WTC11 (cell line): Measurements from ENCODE around the gene CCND3. TPM values are rescaled to one million over a fixed set of nuclear protein-coding genes. Genes with fewer than 3 reads are reported as not detected.
A peak's percentile ranks its signal among the peaks of the same experiment; 100 is the strongest.

ENCODE experiments used
- ATAC-seq: fragments of 200-7000 bp; cut with Tn5 transposase; 2 replicates; pipeline ENCODE4 v1.10.0; 2021; ENCODE audit warnings: mild to moderate bottlenecking, moderate library complexity
- CTCF ChIA-PET: fragments of 300-600 bp; sonication (Branson Sonifier 250); formaldehyde crosslinking; loops from one replicate; lab custom pipeline; 2021; ENCODE audit warnings: antibody characterized with exemption; lab: Charles Lee
- POLR2A ChIA-PET: fragments of 350-600 bp; sonication (Branson Sonifier 250); formaldehyde crosslinking; loops from one replicate; lab custom pipeline; 2021; ENCODE audit warnings: antibody characterized with exemption; lab: Charles Lee
- DNase-seq: peaks from one replicate; pipeline ENCODE4 v3.0.0; 2021; ENCODE audit warnings: low spot score
- H3K27ac Mint-ChIP-seq: 2 replicates; pipeline ENCODE4 v1.8.0; 2021; ENCODE audit warnings: mixed read lengths
- H3K27me3 Mint-ChIP-seq: 2 replicates; pipeline ENCODE4 v1.8.0; 2021; ENCODE audit warnings: low read depth, mild to moderate bottlenecking, moderate library complexity, mixed read lengths
- H3K36me3 Mint-ChIP-seq: 2 replicates; pipeline ENCODE4 v1.8.0; 2021; ENCODE audit warnings: mixed read lengths
- H3K4me1 Mint-ChIP-seq: 2 replicates; pipeline ENCODE4 v1.8.0; 2022; ENCODE audit warnings: mixed read lengths
- H3K4me3 Mint-ChIP-seq: 2 replicates; pipeline ENCODE4 v1.8.0; 2021; ENCODE audit warnings: mild to moderate bottlenecking, moderate library complexity, mixed read lengths
- H3K9me3 Mint-ChIP-seq: 2 replicates; pipeline ENCODE4 v1.8.0; 2021; ENCODE audit warnings: mixed read lengths
- ELF4 ChIP-seq: sonication (generic); formaldehyde crosslinking; IDR thresholded peaks from 2 replicates; pipeline ENCODE4 v1.8.1; 2022; ENCODE audit warnings: low read depth, mild to moderate bottlenecking, moderate library complexity, missing genetic modification reagents
- ETV6 ChIP-seq: sonication (generic); formaldehyde crosslinking; IDR thresholded peaks from 2 replicates; pipeline ENCODE4 v1.8.1; 2022; ENCODE audit warnings: mild to moderate bottlenecking, missing genetic modification reagents
- FOXJ3 ChIP-seq: sonication (generic); formaldehyde crosslinking; IDR thresholded peaks from 2 replicates; pipeline ENCODE4 v1.9.0; 2021; ENCODE audit warnings: missing genetic modification reagents, mild to moderate bottlenecking, borderline replicate concordance
- GTF2I ChIP-seq: fragments of 250-450 bp; sonication (Bioruptor Pico); conservative IDR thresholded peaks from 2 replicates; pipeline ENCODE4 v1.4.0; 2021; ENCODE audit warnings: mild to moderate bottlenecking
- MLX ChIP-seq: sonication (generic); formaldehyde crosslinking; IDR thresholded peaks from 2 replicates; pipeline ENCODE4 v1.8.1; 2023; ENCODE audit warnings: mild to moderate bottlenecking, missing genetic modification reagents, moderate library complexity
- SMAD3 ChIP-seq: sonication (generic); formaldehyde crosslinking; IDR thresholded peaks from 2 replicates; pipeline ENCODE4 v1.8.0; 2022; ENCODE audit warnings: missing genetic modification reagents, mild to moderate bottlenecking, borderline replicate concordance
- SOX15 ChIP-seq: fragments of 250-450 bp; sonication (Bioruptor Pico); IDR thresholded peaks from 2 replicates; pipeline ENCODE4 v1.9.0; 2021; ENCODE audit warnings: mild to moderate bottlenecking
- TEAD4 ChIP-seq: sonication (generic); formaldehyde crosslinking; IDR thresholded peaks from 2 replicates; pipeline ENCODE4 v1.8.0; 2022; ENCODE audit warnings: mild to moderate bottlenecking, missing genetic modification reagents
- TP53 ChIP-seq: sonication (generic); formaldehyde crosslinking; IDR thresholded peaks from 2 replicates; pipeline ENCODE4 v1.8.1; 2023; ENCODE audit warnings: mild to moderate bottlenecking, missing genetic modification reagents
- ZNF219 ChIP-seq: sonication (generic); formaldehyde crosslinking; IDR thresholded peaks from 2 replicates; pipeline ENCODE4 v1.8.0; 2023; ENCODE audit warnings: missing genetic modification reagents, mild to moderate bottlenecking, borderline replicate concordance
- ZNF281 ChIP-seq: sonication (generic); formaldehyde crosslinking; IDR thresholded peaks from 2 replicates; pipeline ENCODE4 v1.8.0; 2023; ENCODE audit warnings: mild to moderate bottlenecking, missing genetic modification reagents
- ZNF425 ChIP-seq: fragments of 250-450 bp; sonication (Bioruptor Pico); conservative IDR thresholded peaks from 2 replicates; pipeline ENCODE4 v1.9.0; 2021; ENCODE audit warnings: mild to moderate bottlenecking
- ZNF532 ChIP-seq: fragments of 250-450 bp; sonication (Bioruptor Pico); IDR thresholded peaks from 2 replicates; pipeline ENCODE4 v1.9.0; 2021; ENCODE audit warnings: mild to moderate bottlenecking, borderline replicate concordance
- total RNA-seq: library from RNA; stranded (reverse); gene quantifications from 3 replicates; pipeline ENCODE4 v1.2.3, GENCODE V29; 2021

Gene CCND3
- total RNA-seq, 1 experiment from 2014 or later: 33.6 TPM

- H3K36me3 Mint-ChIP-seq: peaks cover 34% of the 10 kb centered on the region
- no peak; the same call in 1 of the 2 replicates for ATAC-seq
- no peak overlapping the region for H3K4me3 Mint-ChIP-seq
- peaks cover 26% of the 10 kb centered on the region for H3K4me1 Mint-ChIP-seq
- no peaks in the 10 kb centered on the region for H3K9me3 Mint-ChIP-seq
- no peaks in the 10 kb centered on the region for H3K27me3 Mint-ChIP-seq
- no peak overlapping the region for H3K27ac Mint-ChIP-seq
- CTCF ChIA-PET: interaction anchor here (0.6 to 8.9 kb wide), 17 partner anchors 9 to 169 kb away, joined by 3 to 112 read pairs (median 5); partner anchors contain the start of genes BYSL, MED20 and TOMM6
- DNase-seq: peak; percentile 19
- TF ChIP-seq MLX (CRISPR knock-in tag) (no peak), TEAD4 (CRISPR knock-in tag) (no peak), TP53 (no peak), ZNF532 (CRISPR knock-in tag) (no peak)
- POLR2A ChIA-PET: interaction anchor here (2.3 kb wide), 1 partner anchor 15 kb away, joined by 7 read pairs; the partner anchor contains the start of genes BYSL and MED20
Measured at GRCh38 chr6:41935685-41936072, 5.9 kb downstream of the CCND3 start.

- no peaks in the 10 kb centered on the region for H3K27me3 Mint-ChIP-seq
- ATAC-seq: no peak
- DNase-seq: no peak
- peaks cover 23% of the 10 kb centered on the region for H3K4me1 Mint-ChIP-seq
- no peaks in the 10 kb centered on the region for H3K9me3 Mint-ChIP-seq
- TF ChIP-seq SOX15: no peak
- POLR2A ChIA-PET: interaction anchor here (2.3 kb wide), 1 partner anchor 14 kb away, joined by 7 read pairs; the partner anchor contains the start of genes BYSL and MED20
- CTCF ChIA-PET: interaction anchor here (1.5 to 8.9 kb wide), 7 partner anchors 8 to 149 kb away, joined by 3 to 112 read pairs (median 13); partner anchors contain the start of genes BYSL, MED20 and TOMM6
- H3K4me3 Mint-ChIP-seq: no peak overlapping the region
- peaks cover 36% of the 10 kb centered on the region for H3K36me3 Mint-ChIP-seq
- H3K27ac Mint-ChIP-seq: no peak overlapping the region
Measured at GRCh38 chr6:41935193-41935574, 6.4 kb downstream of the CCND3 start.

- Mint-ChIP-seq H3K4me3 (no peak overlapping the region), H3K4me1 (peaks cover 16% of the 10 kb centered on the region), H3K27me3 (no peaks in the 10 kb centered on the region), H3K9me3 (no peaks in the 10 kb centered on the region), H3K36me3 (peaks cover 42% of the 10 kb centered on the region), H3K27ac (peak overlapping the region; percentile 17; the same call in 1 of the 2 replicates)
- ChIA-PET CTCF (interaction anchor here (0.8 to 8.9 kb wide), 7 partner anchors 12 to 280 kb away, joined by 3 to 112 read pairs (median 13); partner anchors contain the start of genes BYSL, MED20 and TOMM6), POLR2A (interaction anchor here (2.3 kb wide), 1 partner anchor 14 kb away, joined by 7 read pairs; the partner anchor contains the start of genes BYSL and MED20)
- ATAC-seq: no peak
- no peak for DNase-seq
- TF ChIP-seq ZNF425: no peak
- TF ChIP-seq ZNF532 (CRISPR knock-in tag): no peak
- TF ChIP-seq GTF2I (CRISPR knock-in tag): no peak
- no peak for TF ChIP-seq TP53
- TF ChIP-seq FOXJ3 (CRISPR knock-in tag): no peak
- no peak for TF ChIP-seq ELF4
- no peak for TF ChIP-seq ETV6 (CRISPR knock-in tag)
- no peak for TF ChIP-seq TEAD4 (CRISPR knock-in tag)
- no peak for TF ChIP-seq ZNF281 (CRISPR knock-in tag)
- TF ChIP-seq ZNF219 (CRISPR knock-in tag): no peak
- no peak for TF ChIP-seq SMAD3
Measured at GRCh38 chr6:41934278-41935192, 7.1 kb downstream of the CCND3 start.
